GM21576 (cell line): ENCODE results near the gene CDC42BPA.

Experiments
- ATAC-seq: cut with Tn5 transposase; IDR thresholded peaks from one replicate; pipeline ENCODE4 v1.9.1; 2021; ENCODE audit warnings: mild to moderate bottlenecking, moderate library complexity; ENCODE audit not compliant: unreplicated experiment

CDC42BPA gene

GRCh38 chr1:226951286-226952117 is 366.8 kb downstream of the CDC42BPA start:
- no peak for ATAC-seq

- no peak for ATAC-seq
Measured at GRCh38 chr1:226950871-226951270, 367.4 kb downstream of the CDC42BPA start.

DNA sequence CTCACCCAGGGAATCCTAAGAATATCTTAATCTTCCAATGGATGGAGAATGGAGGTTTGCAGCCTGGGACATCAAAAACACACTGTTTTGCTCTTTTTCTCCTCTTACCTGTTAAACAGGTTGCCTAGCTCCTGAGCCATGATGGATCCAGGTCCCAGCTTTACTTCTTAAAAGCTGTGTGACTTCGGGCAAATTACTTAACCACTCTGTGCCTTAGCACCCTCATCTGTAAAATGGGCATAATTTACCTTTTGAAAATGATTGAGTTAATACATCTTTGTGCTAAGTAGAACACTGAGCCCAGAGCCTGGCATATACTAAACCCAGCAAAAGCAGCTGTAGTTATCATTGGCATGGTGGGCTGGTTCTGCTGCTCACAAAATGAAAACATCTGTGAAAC is 368.0 kb downstream of the CDC42BPA start:
- no peak for ATAC-seq

DNA sequence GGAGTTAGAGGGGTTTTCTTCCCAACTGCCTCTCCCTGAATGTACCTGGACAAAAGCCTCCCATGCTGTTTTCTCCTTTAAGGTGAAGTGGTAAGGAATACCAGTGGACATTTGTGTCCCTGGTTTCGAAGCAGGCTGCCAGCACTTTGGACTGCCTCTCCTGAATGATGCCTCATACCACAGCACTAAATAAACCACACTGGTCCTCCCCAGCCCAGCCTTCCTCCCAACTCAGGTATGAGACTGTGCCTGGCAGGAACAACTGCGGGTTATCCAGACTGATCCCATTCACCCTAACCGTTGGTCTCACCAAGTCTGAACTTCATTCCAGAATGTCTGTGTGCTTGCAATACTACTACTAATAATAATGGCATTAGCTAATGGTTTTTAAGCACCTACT is 368.9 kb downstream of the CDC42BPA start:
- ATAC-seq, result no peak

DNA sequence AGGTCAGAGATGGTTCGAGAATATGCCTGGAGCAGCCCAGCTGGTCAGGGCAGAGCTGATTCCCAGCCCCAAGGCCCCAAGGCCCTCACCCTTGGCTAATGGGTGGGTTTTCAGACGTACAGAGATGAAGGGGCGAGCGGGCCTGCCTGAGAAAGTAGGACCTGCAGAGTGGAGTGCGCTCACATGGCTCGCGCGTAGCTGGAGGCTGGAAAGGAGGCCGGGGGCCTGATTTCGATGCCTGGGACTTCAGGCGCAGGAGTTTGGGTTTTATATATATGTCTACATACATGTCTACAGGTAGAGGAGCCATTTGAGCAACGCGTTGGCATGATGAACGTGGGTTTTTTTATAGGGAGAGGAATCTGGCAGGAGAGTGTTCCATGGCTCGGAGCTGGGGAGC is 369.3 kb downstream of the CDC42BPA start:
- no peak for ATAC-seq

DNA sequence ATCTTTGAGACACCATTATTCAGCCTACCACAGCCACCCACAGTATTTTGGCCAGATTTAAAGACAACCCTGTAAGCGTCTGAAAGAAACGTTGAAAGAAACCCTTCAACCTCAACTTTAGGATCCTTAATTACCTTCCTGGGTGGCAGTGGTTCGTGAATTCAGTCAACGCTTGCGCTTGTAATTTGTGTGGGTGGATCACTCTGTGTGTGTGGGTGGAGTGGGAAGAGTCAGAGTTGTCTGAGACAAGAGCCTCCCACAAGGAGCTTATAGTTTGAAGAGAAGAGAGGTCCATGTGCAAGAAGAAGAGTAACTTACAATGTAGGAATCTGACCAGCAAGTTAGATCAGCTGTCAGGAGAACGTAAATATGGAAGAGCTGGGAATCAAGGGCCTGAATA is 369.8 kb downstream of the CDC42BPA start:
- no peak for ATAC-seq

- no peak for ATAC-seq
Measured at GRCh38 chr1:226948051-226948450, 370.2 kb downstream of the CDC42BPA start.

DNA sequence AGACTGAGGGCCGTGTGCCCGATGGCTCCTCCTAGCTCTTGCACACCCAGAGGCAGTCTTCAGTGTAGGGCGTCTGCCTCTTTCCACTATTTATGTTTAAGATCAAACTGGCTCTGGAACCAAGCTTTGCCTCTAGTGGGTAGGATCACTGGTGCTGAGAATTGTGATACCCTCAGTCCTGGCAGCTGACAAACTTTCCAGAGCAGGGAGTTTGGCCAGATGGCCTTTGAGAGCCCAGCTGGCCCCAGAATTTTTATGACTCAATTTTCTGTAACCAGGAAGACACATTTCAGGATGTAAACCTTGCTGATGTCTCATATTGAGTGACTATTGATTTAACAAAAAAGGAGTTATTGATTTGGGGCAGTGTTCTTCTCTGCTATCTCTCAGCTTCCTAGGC is 371.5 kb downstream of the CDC42BPA start:
- ATAC-seq, result no peak

- ATAC-seq, result no peak
Measured at GRCh38 chr1:226946285-226946684, 372.0 kb downstream of the CDC42BPA start.

DNA sequence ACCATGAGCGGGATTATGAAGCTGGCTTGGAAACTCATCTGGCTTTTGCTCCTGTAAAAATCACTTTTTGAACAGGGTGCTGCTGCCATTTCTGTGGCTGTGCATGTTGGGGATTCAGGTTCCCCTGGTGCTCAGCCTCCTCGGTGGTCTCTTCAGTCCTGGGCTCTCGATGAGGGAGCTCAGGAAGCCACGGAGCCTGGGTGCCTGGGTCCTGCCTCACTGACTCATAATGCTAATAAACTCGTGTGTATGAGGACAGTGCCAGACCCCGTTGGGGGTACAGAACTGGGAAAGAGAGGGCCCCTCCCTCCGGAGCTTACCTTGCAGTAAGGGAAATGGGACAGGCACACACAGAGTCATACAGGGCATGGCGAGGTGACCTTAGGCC is 372.4 kb downstream of the CDC42BPA start:
- ATAC-seq, result no peak

DNA sequence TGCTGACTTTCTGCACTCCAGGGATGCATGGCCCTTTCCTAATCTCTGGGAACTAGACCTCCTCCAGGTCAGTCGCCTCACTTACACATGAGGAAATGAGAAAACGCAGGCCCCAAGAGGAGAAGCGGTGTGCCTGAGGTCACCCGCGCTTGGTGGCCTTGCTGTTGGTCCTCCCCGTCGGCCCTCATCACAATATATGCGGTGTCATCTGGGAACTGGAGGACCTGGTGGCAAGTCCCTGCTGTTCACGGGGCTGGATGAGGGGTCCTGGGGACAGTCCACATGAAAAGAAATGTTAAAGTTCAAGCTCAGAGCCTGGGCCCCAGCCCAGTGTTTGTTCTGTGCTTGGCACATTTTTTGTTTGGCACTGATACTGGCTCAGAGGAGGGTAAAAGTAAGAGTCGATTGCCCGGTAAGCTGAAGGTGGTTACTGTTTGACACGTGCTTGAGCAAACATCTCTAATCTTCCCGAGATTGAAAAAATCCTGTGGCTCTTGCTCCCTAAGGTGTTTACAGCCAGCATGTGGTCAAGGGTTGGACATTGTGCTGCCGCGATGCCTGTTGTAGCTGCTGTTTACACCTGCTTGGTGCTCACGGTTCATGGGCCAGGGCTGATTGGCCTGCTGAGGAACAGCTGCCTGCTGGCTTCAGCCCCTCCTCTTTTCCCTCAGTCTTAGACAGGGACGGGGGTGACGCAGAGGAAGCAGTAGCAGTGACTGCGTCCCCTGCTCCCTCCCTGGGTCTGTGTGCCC is 373.0 kb downstream of the CDC42BPA start:
- no peak for ATAC-seq

GRCh38 chr1:226943927-226944326 is 374.4 kb downstream of the CDC42BPA start:
- no peak for ATAC-seq

GRCh38 chr1:226943156-226943555 is 375.1 kb downstream of the CDC42BPA start:
- ATAC-seq, result no peak

DNA sequence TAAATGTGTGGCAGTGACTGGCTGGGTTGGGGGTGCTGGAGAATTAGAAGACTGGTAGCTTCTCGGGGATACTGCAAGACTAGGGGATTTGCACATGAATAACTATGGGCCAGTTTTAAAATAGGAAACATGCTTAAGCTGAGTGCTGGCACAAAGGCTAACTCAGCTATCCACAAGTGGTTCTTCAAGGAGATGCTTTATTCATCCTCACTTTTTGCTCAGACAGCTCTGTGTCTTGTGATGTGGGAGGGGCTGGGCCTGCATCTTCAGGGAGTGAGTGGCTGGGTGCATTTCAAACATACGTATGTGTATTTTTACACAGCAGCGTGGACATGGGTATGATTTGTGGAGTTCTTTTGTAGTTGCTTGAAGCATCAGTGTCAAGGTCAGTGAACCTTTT is 375.9 kb downstream of the CDC42BPA start:
- ATAC-seq, result no peak

GRCh38 chr1:226940806-226941067 is 377.6 kb downstream of the CDC42BPA start:
- ATAC-seq, result no peak

GRCh38 chr1:226940029-226940805 is 378.1 kb downstream of the CDC42BPA start, which contains the start of gene COQ8A:
TSS of gene COQ8A (plus strand) at chr1:226940294. CDS start at chr1:226961386, 21,092 bp downstream.
- peak; percentile 96 for ATAC-seq
